ENCODE data around the gene PHKG2. TPM values are rescaled to one million over a fixed set of nuclear protein-coding genes. Genes with fewer than 3 reads are reported as not detected.
A peak's percentile ranks its signal among the peaks of the same experiment; 100 is the strongest.

Gene PHKG2
- total RNA-seq, 1 donor from 2014 or later: 53.2 TPM

DNA sequence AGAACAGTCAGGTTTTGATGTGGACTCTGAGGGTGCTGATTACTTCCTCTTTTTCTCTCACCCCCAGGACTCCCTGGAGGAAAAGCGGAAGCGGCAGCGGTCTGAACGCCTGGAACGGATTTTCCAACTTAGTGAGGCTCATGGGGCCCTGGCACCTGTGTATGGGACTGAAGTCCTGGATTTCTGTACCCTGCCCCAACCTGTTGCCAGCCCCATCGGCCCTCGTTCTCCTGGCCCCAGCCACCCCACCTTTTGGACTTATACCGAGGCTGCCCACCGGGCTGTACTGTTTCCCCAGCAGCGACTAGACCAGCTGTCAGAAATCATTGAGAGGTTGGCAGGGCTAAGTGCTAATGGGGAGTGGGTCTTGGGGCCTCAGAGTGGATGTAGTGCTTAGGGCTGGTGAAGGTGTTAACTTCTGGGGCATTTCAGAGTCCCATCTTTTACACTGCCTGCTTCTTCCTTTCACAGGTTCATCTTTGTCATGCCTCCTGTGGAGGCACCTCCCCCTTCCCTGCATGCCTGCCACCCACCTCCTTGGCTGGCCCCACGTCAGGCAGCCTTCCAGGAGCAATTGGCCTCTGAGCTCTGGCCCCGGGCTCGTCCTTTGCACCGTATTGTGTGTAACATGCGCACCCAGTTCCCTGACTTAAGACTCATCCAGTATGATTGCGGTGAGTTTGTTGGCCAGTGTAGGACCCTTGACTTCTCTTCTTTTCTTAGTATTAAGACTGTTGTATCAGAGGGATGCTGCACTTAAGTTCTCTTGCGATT, 19.1 kb upstream of the PHKG2 start:
- no peak for DNase-seq (ENCODE audit: low spot score in 2 of 2, unreplicated experiment in 2 of 2)
- H3K27ac Mint-ChIP-seq: no peak overlapping the region
- no peaks in the 10 kb centered on the region for H3K27me3 Mint-ChIP-seq (ENCODE audit: low read depth)
- no peak overlapping the region for H3K4me3 Mint-ChIP-seq
- H3K36me3 Mint-ChIP-seq: peaks cover 45% of the 10 kb centered on the region
- H3K9me3 Mint-ChIP-seq: no peaks in the 10 kb centered on the region
- H3K4me1 Mint-ChIP-seq: no peaks in the 10 kb centered on the region
- TF ChIP-seq, protein P1, sequence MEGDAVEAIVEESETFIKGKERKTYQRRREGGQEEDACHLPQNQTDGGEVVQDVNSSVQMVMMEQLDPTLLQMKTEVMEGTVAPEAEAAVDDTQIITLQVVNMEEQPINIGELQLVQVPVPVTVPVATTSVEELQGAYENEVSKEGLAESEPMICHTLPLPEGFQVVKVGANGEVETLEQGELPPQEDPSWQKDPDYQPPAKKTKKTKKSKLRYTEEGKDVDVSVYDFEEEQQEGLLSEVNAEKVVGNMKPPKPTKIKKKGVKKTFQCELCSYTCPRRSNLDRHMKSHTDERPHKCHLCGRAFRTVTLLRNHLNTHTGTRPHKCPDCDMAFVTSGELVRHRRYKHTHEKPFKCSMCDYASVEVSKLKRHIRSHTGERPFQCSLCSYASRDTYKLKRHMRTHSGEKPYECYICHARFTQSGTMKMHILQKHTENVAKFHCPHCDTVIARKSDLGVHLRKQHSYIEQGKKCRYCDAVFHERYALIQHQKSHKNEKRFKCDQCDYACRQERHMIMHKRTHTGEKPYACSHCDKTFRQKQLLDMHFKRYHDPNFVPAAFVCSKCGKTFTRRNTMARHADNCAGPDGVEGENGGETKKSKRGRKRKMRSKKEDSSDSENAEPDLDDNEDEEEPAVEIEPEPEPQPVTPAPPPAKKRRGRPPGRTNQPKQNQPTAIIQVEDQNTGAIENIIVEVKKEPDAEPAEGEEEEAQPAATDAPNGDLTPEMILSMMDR (IDR thresholded peaks at IDR 0.05; ENCODE audit: unreplicated experiment): no peak

DNA sequence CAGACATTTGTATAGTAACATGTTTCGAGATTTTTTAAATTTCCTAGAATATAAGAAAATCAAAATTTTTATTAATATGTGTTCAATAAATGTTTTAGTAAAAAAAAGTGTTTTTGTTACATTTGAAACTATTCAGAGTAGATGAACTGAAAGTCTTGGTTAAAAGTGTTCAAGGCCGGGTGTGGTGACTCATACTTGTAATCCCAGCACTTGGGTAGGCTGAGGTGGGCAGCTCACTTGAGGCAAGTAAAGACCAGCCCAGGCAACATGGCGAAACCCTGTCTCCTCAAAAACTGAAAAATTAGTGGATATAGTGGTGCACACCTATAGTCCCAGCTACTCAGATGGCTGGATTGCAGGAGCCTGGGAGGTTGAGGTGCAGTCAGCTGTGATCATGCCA, 16.8 kb upstream of the PHKG2 start:
- TF ChIP-seq, protein P1 (IDR thresholded peaks at IDR 0.05; ENCODE audit: unreplicated experiment): no peak
- peaks cover 40% of the 10 kb centered on the region for H3K36me3 Mint-ChIP-seq
- no peak for DNase-seq (ENCODE audit: low spot score in 2 of 2, unreplicated experiment in 2 of 2)
- no peaks in the 10 kb centered on the region for H3K9me3 Mint-ChIP-seq
- H3K4me3 Mint-ChIP-seq: no peak overlapping the region
- H3K27ac Mint-ChIP-seq: no peak overlapping the region
- no peaks in the 10 kb centered on the region for H3K4me1 Mint-ChIP-seq
- H3K27me3 Mint-ChIP-seq (ENCODE audit: low read depth): no peaks in the 10 kb centered on the region

DNA sequence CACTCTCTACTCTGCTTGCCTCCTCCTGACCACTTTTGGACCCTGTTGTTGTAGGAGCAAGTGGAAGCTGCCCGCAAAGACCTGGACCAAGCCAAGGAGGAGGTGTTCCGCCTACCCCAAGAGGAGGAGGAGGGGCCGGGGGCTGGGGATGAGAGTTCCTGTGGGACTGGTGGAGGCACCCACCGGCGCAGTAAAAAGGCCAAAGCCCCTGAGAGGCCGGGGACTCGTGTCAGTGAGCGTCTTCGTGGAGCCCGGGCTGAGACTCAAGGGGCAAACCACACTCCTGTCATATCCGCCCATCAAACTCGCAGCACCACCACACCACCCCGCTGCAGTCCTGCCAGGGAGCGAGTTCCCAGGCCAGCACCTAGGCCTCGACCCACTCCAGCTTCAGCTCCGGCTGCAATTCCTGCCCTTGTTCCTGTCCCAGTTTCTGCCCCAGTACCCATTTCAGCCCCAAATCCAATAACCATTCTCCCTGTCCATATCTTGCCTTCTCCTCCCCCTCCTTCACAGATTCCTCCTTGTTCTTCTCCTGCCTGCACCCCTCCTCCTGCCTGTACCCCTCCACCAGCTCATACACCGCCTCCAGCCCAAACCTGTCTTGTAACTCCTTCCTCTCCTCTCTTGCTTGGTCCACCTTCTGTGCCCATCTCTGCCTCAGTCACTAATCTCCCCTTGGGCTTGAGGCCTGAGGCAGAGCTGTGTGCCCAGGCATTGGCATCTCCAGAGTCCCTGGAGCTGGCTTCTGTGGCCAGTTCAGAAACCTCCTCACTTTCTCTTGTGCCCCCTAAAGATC, 11.0 kb upstream of the PHKG2 start:
- TF ChIP-seq, protein P1 (IDR thresholded peaks at IDR 0.05; ENCODE audit: unreplicated experiment): no peak
- Mint-ChIP-seq H3K27me3 (ENCODE audit: low read depth) (no peaks in the 10 kb centered on the region), H3K36me3 (peaks cover 33% of the 10 kb centered on the region), H3K4me1 (peaks cover 21% of the 10 kb centered on the region), H3K4me3 (no peak overlapping the region), H3K9me3 (no peaks in the 10 kb centered on the region), H3K27ac (no peak overlapping the region)
- no peak for DNase-seq (ENCODE audit: low spot score in 2 of 2, unreplicated experiment in 2 of 2)

DNA sequence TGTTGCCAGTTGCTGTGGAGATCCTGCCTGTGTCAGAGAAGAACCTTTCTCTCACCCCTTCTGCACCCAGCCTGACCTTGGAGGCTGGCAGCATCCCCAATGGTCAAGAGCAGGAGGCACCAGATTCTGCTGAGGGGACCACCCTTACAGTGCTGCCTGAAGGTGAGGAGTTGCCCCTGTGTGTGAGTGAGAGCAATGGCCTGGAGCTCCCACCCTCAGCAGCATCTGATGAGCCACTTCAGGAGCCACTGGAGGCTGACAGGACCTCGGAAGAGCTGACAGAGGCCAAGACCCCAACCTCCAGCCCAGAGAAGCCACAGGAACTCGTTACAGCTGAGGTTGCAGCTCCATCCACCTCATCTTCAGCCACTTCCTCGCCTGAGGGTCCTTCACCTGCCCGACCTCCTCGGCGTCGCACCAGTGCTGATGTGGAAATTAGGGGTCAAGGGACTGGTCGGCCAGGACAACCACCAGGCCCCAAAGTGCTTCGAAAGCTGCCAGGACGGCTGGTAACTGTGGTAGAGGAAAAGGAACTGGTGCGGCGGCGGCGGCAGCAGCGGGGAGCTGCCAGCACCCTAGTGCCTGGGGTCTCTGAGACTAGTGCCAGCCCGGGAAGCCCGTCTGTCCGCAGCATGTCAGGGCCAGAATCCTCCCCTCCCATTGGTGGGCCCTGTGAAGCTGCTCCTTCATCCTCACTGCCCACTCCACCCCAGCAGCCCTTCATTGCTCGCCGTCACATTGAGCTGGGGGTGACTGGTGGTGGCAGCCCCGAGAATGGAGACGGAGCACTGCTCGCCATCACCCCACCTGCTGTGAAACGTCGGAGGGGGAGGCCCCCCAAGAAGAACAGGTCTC, 10.2 kb upstream of the PHKG2 start:
- no peak for DNase-seq (ENCODE audit: low spot score in 2 of 2, unreplicated experiment in 2 of 2)
- no peak overlapping the region for H3K4me3 Mint-ChIP-seq
- no peaks in the 10 kb centered on the region for H3K9me3 Mint-ChIP-seq
- peaks cover 22% of the 10 kb centered on the region for H3K4me1 Mint-ChIP-seq
- no peaks in the 10 kb centered on the region for H3K27me3 Mint-ChIP-seq (ENCODE audit: low read depth)
- H3K36me3 Mint-ChIP-seq: peaks cover 32% of the 10 kb centered on the region
- TF ChIP-seq, protein P1 (IDR thresholded peaks at IDR 0.05; ENCODE audit: unreplicated experiment): no peak
- peak overlapping the region; percentile 30 for H3K27ac Mint-ChIP-seq
